Adrenal gland (tissue), 12 donors: ENCODE results near the gene SVEP1. TPM values are rescaled to one million over a fixed set of nuclear protein-coding genes. Genes with fewer than 3 reads are reported as not detected.
"Not testable (repeated sequence)": the region's sequence is repeated elsewhere in the genome, so short reads cannot be mapped to it uniquely, and the experiment has no call there.

Experiments
- DNase-seq, 7 donors: peaks; one replicate each; pipeline ENCODE4 v3.0.0-alpha.2; 2019 to 2020
- H3K27ac ChIP-seq, 5 donors: fragments of 200-600 bp; sonication (generic) in 4 of 5; 1 replicate in 3 of 5; 2 replicates in 2 of 5; pipeline versions ENCODE4 v1.5.1 to v1.8.0; 2016 to 2020; ENCODE audit warnings: mild to moderate bottlenecking in 1 of 5
- H3K27me3 ChIP-seq: fragments of 200-600 bp; 2 replicates; pipeline ENCODE4 v1.8.0; 2021
- H3K36me3 ChIP-seq, 2 donors: fragments of 200-600 bp; replicated peaks in 1 of 2; 1 replicate in 1 of 2; 2 replicates in 1 of 2; pipeline versions ENCODE4 v1.5.1 to v1.8.0; 2018 to 2022
- H3K4me1 ChIP-seq, 2 donors: fragments of 200-600 bp; replicated peaks in 1 of 2; 1 replicate in 1 of 2; 2 replicates in 1 of 2; pipeline versions ENCODE4 v1.5.1 to v1.8.0; 2018 to 2021
- H3K4me3 ChIP-seq, 4 donors: fragments of 200-600 bp; sonication (generic) in 3 of 4; one replicate each; pipeline ENCODE4 v1.5.1; 2016 to 2018
- H3K9me3 ChIP-seq, 3 donors: fragments of 200-600 bp; sonication (generic) in 1 of 3; replicated peaks in 1 of 3; 1 replicate in 2 of 3; 2 replicates in 1 of 3; pipeline versions ENCODE4 v1.5.1 to v1.8.0; 2016 to 2021
- CTCF ChIP-seq, 6 experiments: fragments of 450-650 bp in 4 of 6; fragments of 200-600 bp in 2 of 6; sonication (generic) in 1 of 6; IDR thresholded peaks; 1 replicate in 5 of 6; 2 replicates in 1 of 6; pipeline versions ENCODE4 v1.5.1 to v1.8.0; 2016 to 2021; ENCODE audit warnings: antibody characterized with exemption in 6 of 6, mild to moderate bottlenecking in 2 of 6, moderate library complexity in 1 of 6
- POLR2A ChIP-seq, 2 donors: fragments of 450-650 bp; IDR thresholded peaks; one replicate each; pipeline ENCODE4 v1.6.1; 2017; ENCODE audit warnings: antibody characterized with exemption in 2 of 2, mild to moderate bottlenecking in 2 of 2, moderate library complexity in 1 of 2
- WGBS, 4 donors: extraction: QIAGEN DNeasy Blood & Tissue Kit in 2 of 4; methylation state at CpG; one replicate each; pipeline versions ENCODE4 v1.1.5 to v1.1.7; 2013 to 2017; 5-methylcytosine and 5-hydroxymethylcytosine counted together
- intact Hi-C, 2 donors: fragments of 100-400 bp; cut with DNase I; formaldehyde crosslinking; loops; one replicate each; pipeline versions ENCODE4 v1.14.1 to v1.15.0; 2022 to 2023
- polyA plus RNA-seq, 3 donors: library from polyadenylated mRNA; stranded (reverse); fragments of 200-250 nt in 2 of 3; fragments of 350-450 nt in 1 of 3; fragmentation: Illumina TruSeq in 1 of 3; extraction: RNeasy Lipid Tissue Mini Kit (QIAGEN cat#74804) in 1 of 3; gene quantifications; one replicate each; pipeline ENCODE4 v1.2.3, GENCODE V29; 2013 to 2014
- total RNA-seq, 9 donors: library from RNA; depleted of rRNA in 4 of 9; stranded (reverse); fragments of >200 nt in 4 of 9; fragments of 120-200 nt in 1 of 9; fragmentation: NEBNext Ultra II Directional in 1 of 9; extraction: Animal tissue kit (Norgen Biotek cat#: 25700) in 1 of 9; gene quantifications; one replicate each; pipeline versions ENCODE4 v1.1.0 to v1.2.4, GENCODE V29; 2013 to 2023
- donor health status: healthy with polysubstance abuse.
- donor health status: Bipolar disorder and iron deficiency.
- donor health status: DM: yes; HTN: yes; CAD: no.
- donor health status: DM: no; HTN: no; CAD: no.
- donor health status: DM: no; HTN: no; CAD: no.
- donor health status: DM: yes; HTN: yes; CAD: no.

SVEP1 gene
- total and polyA plus RNA-seq, 12 donors: 2.2 to 45.3 (median 23.0) TPM

GRCh38 chr9:110531776-110532175, 47.8 kb downstream of the SVEP1 start:
- intact Hi-C loops: no loop called here
- TF ChIP-seq CTCF (IDR thresholded peaks at IDR 0.05) (no peak), POLR2A (IDR thresholded peaks at IDR 0.05) (no peak)
- Histone ChIP-seq H3K9me3 (no peaks in the 10 kb centered on the region), H3K4me1 (peaks cover 0 to 12% of the 10 kb centered on the region in 2 donors), H3K27me3 (no peaks in the 10 kb centered on the region), H3K4me3 (no peak overlapping the region), H3K27ac (no peak overlapping the region), H3K36me3 (no peaks in the 10 kb centered on the region)
- DNase-seq: no peak

GRCh38 chr9:110531241-110531640, 48.3 kb downstream of the SVEP1 start:
- H3K9me3 ChIP-seq, H3K4me1 ChIP-seq, H3K4me3 ChIP-seq, H3K27me3 ChIP-seq, H3K36me3 ChIP-seq, H3K27ac ChIP-seq, DNase-seq, intact Hi-C loops: not testable (repeated sequence)
- 50 to 61% (median 56%) methylated on average over 1 of the region's 1 CpG for WGBS, 4 donors

DNA sequence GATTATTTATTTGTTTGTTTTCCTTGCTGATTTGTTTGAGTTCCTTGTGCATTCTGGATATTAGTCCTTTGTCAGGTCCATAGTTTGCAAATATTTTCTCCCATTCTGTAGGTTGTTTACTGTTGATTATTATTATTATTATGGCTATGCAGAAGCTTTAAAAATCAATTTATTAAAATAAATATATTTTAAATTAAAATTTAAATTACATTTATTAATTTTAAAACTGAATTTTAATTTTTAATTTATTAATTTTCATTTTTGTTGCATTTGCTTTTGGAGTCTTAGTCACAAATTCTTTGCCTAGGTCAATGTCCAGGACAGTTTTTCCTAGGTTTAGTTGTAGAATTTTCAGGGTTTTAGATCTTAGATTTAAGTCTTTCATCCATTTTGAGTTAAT, 50.9 kb downstream of the SVEP1 start:
- Histone ChIP-seq H3K27me3 (no peaks in the 10 kb centered on the region), H3K9me3 (no peaks in the 10 kb centered on the region), H3K4me1 (peaks cover 0 to 6% of the 10 kb centered on the region in 2 donors), H3K4me3 (no peak overlapping the region), H3K27ac (no peak overlapping the region), H3K36me3 (no peaks in the 10 kb centered on the region)
- no peak for DNase-seq
- TF ChIP-seq POLR2A (IDR thresholded peaks at IDR 0.05) (no peak), CTCF (IDR thresholded peaks at IDR 0.05) (no peak)
- intact Hi-C loops: no loop called here

- no peak for DNase-seq
- Histone ChIP-seq H3K36me3 (no peaks in the 10 kb centered on the region), H3K9me3 (no peaks in the 10 kb centered on the region), H3K4me3 (no peak overlapping the region), H3K27ac (no peak overlapping the region), H3K27me3 (no peaks in the 10 kb centered on the region), H3K4me1 (peaks cover 3% of the 10 kb centered on the region in 2 donors)
- WGBS, 4 donors: 70 to 85% (median 77%) methylated on average over 1 of the region's 1 CpG
- no peak for TF ChIP-seq POLR2A (IDR thresholded peaks at IDR 0.05)
- TF ChIP-seq CTCF (IDR thresholded peaks at IDR 0.05): no peak
- intact Hi-C loops: no loop called here
Measured at GRCh38 chr9:110526426-110526825, 53.1 kb downstream of the SVEP1 start.

DNA sequence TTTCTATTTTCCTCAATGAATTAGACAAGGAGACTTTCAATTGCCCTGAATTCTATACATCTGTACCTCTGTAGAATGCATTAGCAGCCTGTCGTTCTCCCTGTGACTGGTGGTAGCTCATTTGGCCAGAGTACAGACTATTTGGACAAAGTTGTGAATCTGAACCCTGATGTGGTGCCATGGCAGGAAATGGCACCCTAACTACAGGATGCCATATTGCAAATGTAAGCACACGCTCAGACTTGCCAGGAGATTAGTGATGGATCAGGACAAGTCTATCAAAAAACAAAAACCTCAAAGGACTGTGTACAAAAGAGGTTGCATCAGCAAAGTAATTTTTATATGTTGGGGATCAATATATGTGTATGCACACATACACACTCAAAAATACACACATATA, 58.3 kb downstream of the SVEP1 start:
- no peak overlapping the region for H3K4me3 ChIP-seq
- no peaks in the 10 kb centered on the region for H3K9me3 ChIP-seq
- WGBS, 4 donors: 80 to 88% (median 84%) methylated on average over 2 of the region's 2 CpGs
- DNase-seq: no peak
- no peak for TF ChIP-seq POLR2A (IDR thresholded peaks at IDR 0.05)
- peak overlapping the region in 1 of 5 donors; percentile 9 for H3K27ac ChIP-seq
- intact Hi-C loops: no loop called here
- no peaks in the 10 kb centered on the region for H3K27me3 ChIP-seq
- H3K36me3 ChIP-seq: no peaks in the 10 kb centered on the region
- peaks cover 0 to 8% of the 10 kb centered on the region in 2 donors for H3K4me1 ChIP-seq
